Measurements from ENCODE around the gene CCDC78. TPM values are rescaled to one million over a fixed set of nuclear protein-coding genes. Genes with fewer than 3 reads are reported as not detected.
A peak's percentile ranks its signal among the peaks of the same experiment; 100 is the strongest.

Gene CCDC78
- total and polyA plus RNA-seq, 2 of the 13 experiments (the other 11 are each of a cell fraction or from before 2014, with no cell fraction given): 0.53 to 1.5 TPM

- Histone ChIP-seq H3K4me3 (replicated peaks in 1 of 3; ENCODE audit: insufficient read depth in 1 of 3, low read depth in 2 of 3, low read length in 3 of 3) (no peak overlapping the region), H3K27me3 (ENCODE audit: control insufficient read depth in 1 of 2, insufficient read depth in 2 of 2, low read length in 2 of 2) (peaks cover 0 to 3% of the 10 kb centered on the region in 2 experiments; a peak in 1 of 5 replicates), H3K36me3 (replicated peaks in 1 of 2; ENCODE audit: control insufficient read depth in 1 of 2, insufficient read depth in 2 of 2, low read length in 2 of 2) (no peaks in the 10 kb centered on the region), H4K20me1 (ENCODE audit: insufficient read depth, low read length) (no peaks in the 10 kb centered on the region), H3K79me2 (ENCODE audit: insufficient read depth, low read length) (no peaks in the 10 kb centered on the region), H3K9me3 (ENCODE audit: low read length) (no peaks in the 10 kb centered on the region), H3K4me2 (ENCODE audit: low read depth, low read length) (no peak overlapping the region), H3K27ac (ENCODE audit: extremely low read length, insufficient read depth, low read length) (no peak overlapping the region), H2AFZ (ENCODE audit: low read length) (no peak overlapping the region), H3K4me1 (ENCODE audit: insufficient read depth, low read length) (peaks cover 35% of the 10 kb centered on the region), H3K9ac (ENCODE audit: insufficient read depth, low read depth, low read length) (no peak overlapping the region)
- no peak for ATAC-seq
- WGBS (ENCODE audit: low lambda C conversion rate): 87% methylated on average over 21 of the region's 24 CpGs
- DNase-seq (ENCODE audit: low spot score): no peak
- no TSS peak for BruUV-seq (replicated peaks)
- no peak for TF ChIP-seq MXI1 (IDR thresholded peaks at IDR 0.05; ENCODE audit: borderline replicate concordance, low read depth, low read length)
- peak; percentile 71 for TF ChIP-seq ZNF629 (CRISPR knock-in tag; conservative IDR thresholded peaks at IDR 0.05)
- TF ChIP-seq, protein P1, sequence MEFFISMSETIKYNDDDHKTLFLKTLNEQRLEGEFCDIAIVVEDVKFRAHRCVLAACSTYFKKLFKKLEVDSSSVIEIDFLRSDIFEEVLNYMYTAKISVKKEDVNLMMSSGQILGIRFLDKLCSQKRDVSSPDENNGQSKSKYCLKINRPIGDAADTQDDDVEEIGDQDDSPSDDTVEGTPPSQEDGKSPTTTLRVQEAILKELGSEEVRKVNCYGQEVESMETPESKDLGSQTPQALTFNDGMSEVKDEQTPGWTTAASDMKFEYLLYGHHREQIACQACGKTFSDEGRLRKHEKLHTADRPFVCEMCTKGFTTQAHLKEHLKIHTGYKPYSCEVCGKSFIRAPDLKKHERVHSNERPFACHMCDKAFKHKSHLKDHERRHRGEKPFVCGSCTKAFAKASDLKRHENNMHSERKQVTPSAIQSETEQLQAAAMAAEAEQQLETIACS (CRISPR knock-in tag; IDR thresholded peaks at IDR 0.05): no peak
- TF ChIP-seq ZNF331 (CRISPR knock-in tag; IDR thresholded peaks at IDR 0.05): no peak
- no peak for TF ChIP-seq REST (IDR thresholded peaks at IDR 0.05; ENCODE audit: borderline replicate concordance in 1 of 2, low read depth in 1 of 2, low read length in 2 of 2)
- TF ChIP-seq ONECUT2 (CRISPR knock-in tag; IDR thresholded peaks at IDR 0.05): no peak
- TF ChIP-seq KDM5A (IDR thresholded peaks at IDR 0.05; ENCODE audit: borderline replicate concordance, low read length): no peak
- TF ChIP-seq ZFX (CRISPR knock-in tag; IDR thresholded peaks at IDR 0.05; ENCODE audit: low read depth): no peak
- TF ChIP-seq EHMT2 (IDR thresholded peaks at IDR 0.05; ENCODE audit: borderline replicate concordance, low read depth, low read length): no peak
- no peak for TF ChIP-seq FOXJ3 (CRISPR knock-in tag; IDR thresholded peaks at IDR 0.05; ENCODE audit: borderline replicate concordance)
- peak; percentile 42; the same call in 1 of the 2 replicates for TF ChIP-seq POLR2G (IDR thresholded peaks at IDR 0.05; ENCODE audit: low read depth, low read length)
- ChIA-PET POLR2A (interaction anchor here (0.7 kb wide), 1 partner anchor 18 kb away, joined by 3 read pairs; the partner anchor contains the start of gene CIAO3), CTCF (ENCODE audit: low intra/inter-chr PET ratio, low total read pairs) (no interaction called here)
- no peak for FAIRE-seq
- in situ Hi-C loops (cut with HindIII; ENCODE audit: extremely low pct_ligation_motif_present, low pct_unique_long_range_greater_than_20kb) (no loop called here), intact Hi-C loops (cut with micrococcal nuclease; ENCODE audit: unreplicated experiment) (no loop called here)
Measured at GRCh38 chr16:722835-723633, 3.2 kb downstream of the CCDC78 start.
